ENCODE data around the gene DUOXA2. TPM values are rescaled to one million over a fixed set of nuclear protein-coding genes. Genes with fewer than 3 reads are reported as not detected.

The DUOXA2 gene
- total and polyA plus RNA-seq, 2 experiments from 2014 or later: not detected

DNA sequence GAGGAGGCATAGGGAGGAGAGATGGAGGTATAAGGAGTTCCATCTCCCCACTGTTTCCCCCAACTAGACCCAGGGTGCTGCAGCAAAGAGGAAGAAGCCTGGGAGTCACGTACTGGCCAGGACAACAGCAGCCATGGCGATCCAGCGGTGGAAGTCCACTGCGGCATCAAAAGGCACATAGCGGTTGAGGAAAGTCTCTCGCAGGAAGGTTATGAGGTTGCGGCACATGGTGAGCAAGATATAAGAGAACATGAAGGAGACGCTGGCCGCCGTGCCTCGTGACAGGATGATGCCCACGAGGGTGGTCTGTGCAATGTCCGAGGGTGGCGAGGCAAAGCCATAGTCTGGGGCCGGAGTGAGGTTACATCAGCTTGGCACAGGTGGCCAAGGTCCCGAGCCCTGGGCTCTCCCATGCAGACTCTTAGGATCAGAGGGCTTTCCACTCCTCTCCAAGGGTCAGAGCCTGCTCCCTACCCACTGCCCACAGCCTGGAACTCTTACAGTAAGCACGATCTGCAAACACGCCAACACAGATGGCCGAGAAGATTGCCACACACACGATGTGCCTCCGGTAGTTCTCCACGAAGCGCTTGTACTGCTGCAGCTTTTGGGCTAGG, 14.5 kb upstream of the DUOXA2 start:
- H3K9me3 Mint-ChIP-seq: no peaks in the 10 kb centered on the region; the same call in 2 of the 3 replicates
- no peak for DNase-seq (ENCODE audit: low spot score)
- H3K27ac Mint-ChIP-seq: no peak overlapping the region

More for the DNA sequence above, 14.5 kb upstream of the DUOXA2 start:
- Histone ChIP-seq H3K79me2 (replicated peaks; ENCODE audit: insufficient read depth) (no peaks in the 10 kb centered on the region), H3K4me3 (no peak overlapping the region), H3K36me3 (ENCODE audit: insufficient read depth) (no peaks in the 10 kb centered on the region), H3K4me1 (ENCODE audit: insufficient read depth) (peaks cover 15% of the 10 kb centered on the region), H3K9me2 (ENCODE audit: insufficient read depth) (no peaks in the 10 kb centered on the region), H4K20me1 (replicated peaks; ENCODE audit: insufficient read depth) (no peaks in the 10 kb centered on the region), H3K27me3 (ENCODE audit: insufficient read depth) (no peaks in the 10 kb centered on the region), H3K4me2 (no peak overlapping the region), H3K27ac (ENCODE audit: low read depth) (no peak overlapping the region), H2AFZ (no peak overlapping the region), H3F3A (replicated peaks; ENCODE audit: low read depth) (no peaks in the 10 kb centered on the region)
- H3K4me3 Mint-ChIP-seq: no peak overlapping the region
- no peaks in the 10 kb centered on the region for H3K36me3 Mint-ChIP-seq (ENCODE audit: low read depth)
- peaks cover 12% of the 10 kb centered on the region for H3K27me3 Mint-ChIP-seq (ENCODE audit: insufficient read depth, low read depth, poor library complexity)
- TF ChIP-seq NANOG (IDR thresholded peaks at IDR 0.05; ENCODE audit: borderline replicate concordance) (no peak), CREB1 (CRISPR knock-in tag; IDR thresholded peaks at IDR 0.05; ENCODE audit: low read depth) (no peak), ZNF114 (CRISPR knock-in tag; IDR thresholded peaks at IDR 0.05) (no peak), JUNB (IDR thresholded peaks at IDR 0.05; ENCODE audit: unreplicated experiment) (no peak), EZH2 (IDR thresholded peaks at IDR 0.05; ENCODE audit: low read depth, unreplicated experiment) (no peak), POLR2AphosphoS5 (IDR thresholded peaks at IDR 0.05; ENCODE audit: low read depth) (no peak), EZH2phosphoT487 (IDR thresholded peaks at IDR 0.05; ENCODE audit: unreplicated experiment) (no peak), ZNF331 (CRISPR knock-in tag; IDR thresholded peaks at IDR 0.05; ENCODE audit: low read depth) (no peak), STAT1 (IDR thresholded peaks at IDR 0.05; ENCODE audit: unreplicated experiment) (no peak)
- TF ChIP-seq, protein P1, sequence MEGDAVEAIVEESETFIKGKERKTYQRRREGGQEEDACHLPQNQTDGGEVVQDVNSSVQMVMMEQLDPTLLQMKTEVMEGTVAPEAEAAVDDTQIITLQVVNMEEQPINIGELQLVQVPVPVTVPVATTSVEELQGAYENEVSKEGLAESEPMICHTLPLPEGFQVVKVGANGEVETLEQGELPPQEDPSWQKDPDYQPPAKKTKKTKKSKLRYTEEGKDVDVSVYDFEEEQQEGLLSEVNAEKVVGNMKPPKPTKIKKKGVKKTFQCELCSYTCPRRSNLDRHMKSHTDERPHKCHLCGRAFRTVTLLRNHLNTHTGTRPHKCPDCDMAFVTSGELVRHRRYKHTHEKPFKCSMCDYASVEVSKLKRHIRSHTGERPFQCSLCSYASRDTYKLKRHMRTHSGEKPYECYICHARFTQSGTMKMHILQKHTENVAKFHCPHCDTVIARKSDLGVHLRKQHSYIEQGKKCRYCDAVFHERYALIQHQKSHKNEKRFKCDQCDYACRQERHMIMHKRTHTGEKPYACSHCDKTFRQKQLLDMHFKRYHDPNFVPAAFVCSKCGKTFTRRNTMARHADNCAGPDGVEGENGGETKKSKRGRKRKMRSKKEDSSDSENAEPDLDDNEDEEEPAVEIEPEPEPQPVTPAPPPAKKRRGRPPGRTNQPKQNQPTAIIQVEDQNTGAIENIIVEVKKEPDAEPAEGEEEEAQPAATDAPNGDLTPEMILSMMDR (conservative IDR thresholded peaks at IDR 0.05; ENCODE audit: low read depth in 2 of 2): no peak
- TF ChIP-seq, protein P2, sequence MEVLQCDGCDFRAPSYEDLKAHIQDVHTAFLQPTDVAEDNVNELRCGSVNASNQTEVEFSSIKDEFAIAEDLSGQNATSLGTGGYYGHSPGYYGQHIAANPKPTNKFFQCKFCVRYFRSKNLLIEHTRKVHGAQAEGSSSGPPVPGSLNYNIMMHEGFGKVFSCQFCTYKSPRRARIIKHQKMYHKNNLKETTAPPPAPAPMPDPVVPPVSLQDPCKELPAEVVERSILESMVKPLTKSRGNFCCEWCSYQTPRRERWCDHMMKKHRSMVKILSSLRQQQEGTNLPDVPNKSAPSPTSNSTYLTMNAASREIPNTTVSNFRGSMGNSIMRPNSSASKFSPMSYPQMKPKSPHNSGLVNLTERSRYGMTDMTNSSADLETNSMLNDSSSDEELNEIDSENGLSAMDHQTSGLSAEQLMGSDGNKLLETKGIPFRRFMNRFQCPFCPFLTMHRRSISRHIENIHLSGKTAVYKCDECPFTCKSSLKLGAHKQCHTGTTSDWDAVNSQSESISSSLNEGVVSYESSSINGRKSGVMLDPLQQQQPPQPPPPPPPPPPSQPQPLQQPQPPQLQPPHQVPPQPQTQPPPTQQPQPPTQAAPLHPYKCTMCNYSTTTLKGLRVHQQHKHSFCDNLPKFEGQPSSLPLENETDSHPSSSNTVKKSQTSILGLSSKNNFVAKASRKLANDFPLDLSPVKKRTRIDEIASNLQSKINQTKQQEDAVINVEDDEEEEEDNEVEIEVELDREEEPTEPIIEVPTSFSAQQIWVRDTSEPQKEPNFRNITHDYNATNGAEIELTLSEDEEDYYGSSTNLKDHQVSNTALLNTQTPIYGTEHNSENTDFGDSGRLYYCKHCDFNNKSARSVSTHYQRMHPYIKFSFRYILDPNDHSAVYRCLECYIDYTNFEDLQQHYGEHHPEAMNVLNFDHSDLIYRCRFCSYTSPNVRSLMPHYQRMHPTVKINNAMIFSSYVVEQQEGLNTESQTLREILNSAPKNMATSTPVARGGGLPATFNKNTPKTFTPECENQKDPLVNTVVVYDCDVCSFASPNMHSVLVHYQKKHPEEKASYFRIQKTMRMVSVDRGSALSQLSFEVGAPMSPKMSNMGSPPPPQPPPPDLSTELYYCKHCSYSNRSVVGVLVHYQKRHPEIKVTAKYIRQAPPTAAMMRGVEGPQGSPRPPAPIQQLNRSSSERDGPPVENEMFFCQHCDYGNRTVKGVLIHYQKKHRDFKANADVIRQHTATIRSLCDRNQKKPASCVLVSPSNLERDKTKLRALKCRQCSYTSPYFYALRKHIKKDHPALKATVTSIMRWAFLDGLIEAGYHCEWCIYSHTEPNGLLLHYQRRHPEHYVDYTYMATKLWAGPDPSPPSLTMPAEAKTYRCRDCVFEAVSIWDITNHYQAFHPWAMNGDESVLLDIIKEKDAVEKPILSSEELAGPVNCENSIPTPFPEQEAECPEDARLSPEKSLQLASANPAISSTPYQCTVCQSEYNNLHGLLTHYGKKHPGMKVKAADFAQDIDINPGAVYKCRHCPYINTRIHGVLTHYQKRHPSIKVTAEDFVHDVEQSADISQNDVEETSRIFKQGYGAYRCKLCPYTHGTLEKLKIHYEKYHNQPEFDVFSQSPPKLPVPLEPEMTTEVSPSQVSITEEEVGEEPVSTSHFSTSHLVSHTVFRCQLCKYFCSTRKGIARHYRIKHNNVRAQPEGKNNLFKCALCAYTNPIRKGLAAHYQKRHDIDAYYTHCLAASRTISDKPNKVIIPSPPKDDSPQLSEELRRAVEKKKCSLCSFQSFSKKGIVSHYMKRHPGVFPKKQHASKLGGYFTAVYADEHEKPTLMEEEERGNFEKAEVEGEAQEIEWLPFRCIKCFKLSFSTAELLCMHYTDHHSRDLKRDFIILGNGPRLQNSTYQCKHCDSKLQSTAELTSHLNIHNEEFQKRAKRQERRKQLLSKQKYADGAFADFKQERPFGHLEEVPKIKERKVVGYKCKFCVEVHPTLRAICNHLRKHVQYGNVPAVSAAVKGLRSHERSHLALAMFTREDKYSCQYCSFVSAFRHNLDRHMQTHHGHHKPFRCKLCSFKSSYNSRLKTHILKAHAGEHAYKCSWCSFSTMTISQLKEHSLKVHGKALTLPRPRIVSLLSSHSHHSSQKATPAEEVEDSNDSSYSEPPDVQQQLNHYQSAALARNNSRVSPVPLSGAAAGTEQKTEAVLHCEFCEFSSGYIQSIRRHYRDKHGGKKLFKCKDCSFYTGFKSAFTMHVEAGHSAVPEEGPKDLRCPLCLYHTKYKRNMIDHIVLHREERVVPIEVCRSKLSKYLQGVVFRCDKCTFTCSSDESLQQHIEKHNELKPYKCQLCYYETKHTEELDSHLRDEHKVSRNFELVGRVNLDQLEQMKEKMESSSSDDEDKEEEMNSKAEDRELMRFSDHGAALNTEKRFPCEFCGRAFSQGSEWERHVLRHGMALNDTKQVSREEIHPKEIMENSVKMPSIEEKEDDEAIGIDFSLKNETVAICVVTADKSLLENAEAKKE (CRISPR knock-in tag; IDR thresholded peaks at IDR 0.05): no peak
- TF ChIP-seq, protein P3, sequence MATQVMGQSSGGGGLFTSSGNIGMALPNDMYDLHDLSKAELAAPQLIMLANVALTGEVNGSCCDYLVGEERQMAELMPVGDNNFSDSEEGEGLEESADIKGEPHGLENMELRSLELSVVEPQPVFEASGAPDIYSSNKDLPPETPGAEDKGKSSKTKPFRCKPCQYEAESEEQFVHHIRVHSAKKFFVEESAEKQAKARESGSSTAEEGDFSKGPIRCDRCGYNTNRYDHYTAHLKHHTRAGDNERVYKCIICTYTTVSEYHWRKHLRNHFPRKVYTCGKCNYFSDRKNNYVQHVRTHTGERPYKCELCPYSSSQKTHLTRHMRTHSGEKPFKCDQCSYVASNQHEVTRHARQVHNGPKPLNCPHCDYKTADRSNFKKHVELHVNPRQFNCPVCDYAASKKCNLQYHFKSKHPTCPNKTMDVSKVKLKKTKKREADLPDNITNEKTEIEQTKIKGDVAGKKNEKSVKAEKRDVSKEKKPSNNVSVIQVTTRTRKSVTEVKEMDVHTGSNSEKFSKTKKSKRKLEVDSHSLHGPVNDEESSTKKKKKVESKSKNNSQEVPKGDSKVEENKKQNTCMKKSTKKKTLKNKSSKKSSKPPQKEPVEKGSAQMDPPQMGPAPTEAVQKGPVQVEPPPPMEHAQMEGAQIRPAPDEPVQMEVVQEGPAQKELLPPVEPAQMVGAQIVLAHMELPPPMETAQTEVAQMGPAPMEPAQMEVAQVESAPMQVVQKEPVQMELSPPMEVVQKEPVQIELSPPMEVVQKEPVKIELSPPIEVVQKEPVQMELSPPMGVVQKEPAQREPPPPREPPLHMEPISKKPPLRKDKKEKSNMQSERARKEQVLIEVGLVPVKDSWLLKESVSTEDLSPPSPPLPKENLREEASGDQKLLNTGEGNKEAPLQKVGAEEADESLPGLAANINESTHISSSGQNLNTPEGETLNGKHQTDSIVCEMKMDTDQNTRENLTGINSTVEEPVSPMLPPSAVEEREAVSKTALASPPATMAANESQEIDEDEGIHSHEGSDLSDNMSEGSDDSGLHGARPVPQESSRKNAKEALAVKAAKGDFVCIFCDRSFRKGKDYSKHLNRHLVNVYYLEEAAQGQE (IDR thresholded peaks at IDR 0.05; ENCODE audit: unreplicated experiment): no peak
- TF ChIP-seq, protein P4, sequence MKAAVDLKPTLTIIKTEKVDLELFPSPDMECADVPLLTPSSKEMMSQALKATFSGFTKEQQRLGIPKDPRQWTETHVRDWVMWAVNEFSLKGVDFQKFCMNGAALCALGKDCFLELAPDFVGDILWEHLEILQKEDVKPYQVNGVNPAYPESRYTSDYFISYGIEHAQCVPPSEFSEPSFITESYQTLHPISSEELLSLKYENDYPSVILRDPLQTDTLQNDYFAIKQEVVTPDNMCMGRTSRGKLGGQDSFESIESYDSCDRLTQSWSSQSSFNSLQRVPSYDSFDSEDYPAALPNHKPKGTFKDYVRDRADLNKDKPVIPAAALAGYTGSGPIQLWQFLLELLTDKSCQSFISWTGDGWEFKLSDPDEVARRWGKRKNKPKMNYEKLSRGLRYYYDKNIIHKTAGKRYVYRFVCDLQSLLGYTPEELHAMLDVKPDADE (IDR thresholded peaks at IDR 0.05): no peak
- no peak for ATAC-seq
- H3K4me1 Mint-ChIP-seq: peaks cover 18% of the 10 kb centered on the region
